HL-60/S4 treated with phorbol 12-myristate 13-acetate at 8.2 ng/mL for 4 days and 3 days (cell line): ENCODE measurements around the gene ULK4.

Experiments used
- in situ Hi-C: fragments of 300-500 bp; cut with MboI; formaldehyde crosslinking; loops from 2 replicates; pipeline ENCODE4 v1.15.0; 2022; ENCODE audit warnings: low sequenced_read_pairs

Gene ULK4

GRCh38 chr3:41521010-41521655, 440.8 kb downstream of the ULK4 start:
- in situ Hi-C loops = no loop called here

- in situ Hi-C loops = no loop called here
These were observed 442.2 kb downstream of the ULK4 start for GRCh38 chr3:41519746-41520145.

GRCh38 chr3:41518626-41519025, 443.3 kb downstream of the ULK4 start:
- in situ Hi-C loops = no loop called here

- in situ Hi-C loops = no loop called here
These were observed 453.7 kb downstream of the ULK4 start for GRCh38 chr3:41508063-41508696.

GRCh38 chr3:41507336-41508062, 454.4 kb downstream of the ULK4 start:
- in situ Hi-C loops = no loop called here

DNA sequence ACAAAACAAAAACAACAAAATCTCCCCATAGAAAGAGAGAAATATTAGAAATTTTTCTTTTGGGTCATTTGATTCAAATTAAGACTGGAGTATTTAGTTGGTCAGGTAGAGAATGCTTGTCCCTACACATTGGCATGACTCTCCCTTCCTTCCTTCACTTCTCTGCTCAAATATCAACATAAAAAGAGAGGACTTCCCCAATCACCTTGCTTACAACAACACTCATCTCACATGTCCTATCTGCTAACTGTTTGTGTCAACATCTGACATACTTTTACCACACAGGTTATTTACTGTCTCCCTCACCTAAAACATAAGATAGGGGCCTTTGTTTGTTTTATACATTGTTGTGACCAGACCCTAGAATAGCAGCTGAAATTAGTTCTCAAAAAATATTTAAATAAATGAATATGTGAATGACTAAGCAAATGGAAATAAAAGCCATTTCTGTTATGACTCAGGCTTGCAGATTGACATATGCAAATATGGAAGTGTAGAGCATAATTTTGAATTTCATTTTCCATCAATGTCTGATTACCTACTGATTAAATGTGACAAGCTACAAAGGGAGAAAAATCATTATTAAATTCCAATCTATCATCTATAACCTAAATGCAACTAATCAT, 457.8 kb downstream of the ULK4 start:
- in situ Hi-C loops = no loop called here

DNA sequence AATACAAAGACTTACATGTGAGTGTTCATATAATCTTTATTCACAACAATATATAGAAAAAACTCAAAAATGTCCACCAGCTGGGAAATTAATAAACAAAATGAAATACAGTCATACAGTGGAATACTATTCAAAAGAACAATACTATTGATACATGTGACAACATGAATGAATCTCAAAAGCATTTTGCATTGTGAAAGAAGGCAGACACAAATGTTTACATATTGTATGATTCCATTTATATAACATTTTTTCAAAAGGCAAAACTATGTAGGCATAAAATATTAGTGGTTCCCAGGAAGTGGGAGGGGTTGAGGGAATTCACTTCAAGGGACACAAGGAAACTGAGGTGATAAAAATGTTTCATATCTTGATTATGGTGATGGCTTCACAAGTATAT, 459.4 kb downstream of the ULK4 start:
- in situ Hi-C loops = no loop called here

DNA sequence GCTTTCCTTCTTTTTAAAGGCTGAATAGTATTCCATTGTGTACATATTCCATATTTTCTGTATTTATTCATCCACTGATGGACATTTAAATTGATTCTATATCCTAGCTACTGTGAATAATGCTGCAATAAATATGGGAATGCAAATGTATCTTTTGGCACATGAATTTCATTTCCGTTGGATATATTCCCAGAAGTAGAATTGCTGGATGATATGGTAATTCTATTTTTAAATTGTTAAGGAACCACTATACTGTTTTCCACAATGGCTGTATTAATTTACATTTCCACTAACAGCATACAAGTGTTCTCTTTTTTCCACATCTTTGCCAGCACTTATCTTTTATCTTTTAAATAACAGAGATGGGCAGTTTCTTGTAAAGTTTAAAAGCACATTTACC, 459.9 kb downstream of the ULK4 start:
- in situ Hi-C loops = no loop called here

DNA sequence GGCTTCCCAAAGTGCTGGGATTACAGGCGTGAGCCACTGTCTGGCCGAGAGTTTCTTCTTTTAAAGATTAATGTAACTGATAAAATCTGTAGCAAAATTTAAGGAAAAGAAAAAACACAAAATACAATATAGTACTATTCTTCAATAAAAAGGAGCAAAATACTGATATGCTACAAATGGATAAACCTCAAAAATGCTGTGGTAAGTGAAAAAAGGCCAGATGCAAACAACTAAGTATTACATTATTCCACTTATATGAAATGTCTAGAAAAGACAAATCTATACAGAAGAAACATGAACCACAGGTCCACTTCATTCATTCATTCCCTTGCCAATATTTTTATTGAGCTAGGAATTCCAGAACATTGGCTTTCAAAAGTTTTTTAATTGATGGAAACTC, 463.1 kb downstream of the ULK4 start:
- in situ Hi-C loops = no loop called here

DNA sequence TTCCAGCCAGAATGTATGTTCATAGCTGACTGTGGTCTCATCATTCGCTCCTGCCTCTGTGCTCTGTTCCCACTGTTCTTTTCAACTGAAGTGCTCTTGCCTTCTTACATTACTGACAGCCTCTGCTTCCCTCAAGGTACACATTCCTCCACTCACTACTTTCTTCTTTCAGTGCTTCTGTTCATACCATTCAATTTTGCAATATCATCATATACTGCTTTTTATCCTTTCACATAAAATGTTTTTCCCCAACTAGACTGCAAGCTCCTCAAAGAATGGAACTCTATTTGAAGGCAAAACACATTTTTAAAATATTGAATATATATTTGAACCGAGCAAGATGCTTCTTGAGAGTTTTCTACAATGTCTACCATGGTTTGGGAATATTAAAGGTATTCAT, 471.5 kb downstream of the ULK4 start:
- in situ Hi-C loops = no loop called here

DNA sequence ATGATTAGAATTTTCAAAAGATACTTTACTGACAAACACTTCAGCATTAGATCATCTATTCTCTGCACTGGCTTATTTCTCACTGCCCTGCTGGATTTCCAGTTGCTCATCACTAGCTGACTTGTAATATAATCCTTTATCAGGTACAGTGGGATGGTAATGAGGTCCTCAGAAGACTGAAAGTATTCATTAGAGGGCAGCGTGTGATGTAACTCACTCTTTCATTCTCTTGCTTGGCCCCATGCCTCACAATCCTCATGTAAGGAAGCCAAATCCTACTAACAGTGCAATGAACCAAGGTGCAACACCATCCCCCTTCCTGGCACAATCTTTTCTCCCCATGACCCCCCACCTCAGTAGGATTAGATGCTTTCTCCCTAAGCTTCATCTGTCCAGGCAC, 472.7 kb downstream of the ULK4 start:
- in situ Hi-C loops = no loop called here

DNA sequence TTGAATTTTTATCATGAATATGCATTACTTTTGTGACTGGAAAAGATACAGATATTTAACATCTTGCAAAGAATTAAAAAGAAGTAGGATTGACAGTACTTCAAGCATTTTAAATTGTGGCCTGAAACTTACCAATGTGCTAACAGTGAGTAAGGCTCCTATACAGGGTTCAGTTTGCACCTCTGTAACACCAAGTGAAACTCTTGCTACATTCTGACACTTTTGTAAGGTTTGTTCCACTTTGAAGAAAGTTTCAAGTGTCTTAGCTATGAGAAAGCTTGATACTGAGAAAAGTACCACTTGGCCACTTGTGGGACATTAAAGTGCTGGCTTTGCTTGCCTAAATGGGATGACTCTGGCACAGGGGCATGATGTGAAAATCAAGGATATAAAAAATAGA, 473.4 kb downstream of the ULK4 start:
- in situ Hi-C loops = no loop called here

DNA sequence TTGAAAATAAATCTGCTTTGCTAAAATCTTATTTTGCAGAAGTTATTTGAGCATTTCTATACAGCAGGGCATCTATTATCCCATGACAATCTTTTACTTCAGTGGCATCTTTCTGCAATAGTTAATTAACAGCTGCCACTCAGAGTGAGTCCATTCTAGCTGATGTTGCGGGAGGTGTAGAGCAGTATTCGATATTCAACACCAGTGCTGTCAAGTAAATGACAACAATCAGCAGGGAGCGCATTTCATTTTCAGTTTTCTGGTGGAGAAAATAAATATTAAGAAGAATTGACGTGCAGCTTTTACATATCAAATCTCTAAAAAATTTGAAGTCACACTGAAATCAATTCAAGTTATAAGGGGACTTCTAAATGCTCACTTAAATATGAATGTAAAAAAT, 476.4 kb downstream of the ULK4 start:
- in situ Hi-C loops = no loop called here

DNA sequence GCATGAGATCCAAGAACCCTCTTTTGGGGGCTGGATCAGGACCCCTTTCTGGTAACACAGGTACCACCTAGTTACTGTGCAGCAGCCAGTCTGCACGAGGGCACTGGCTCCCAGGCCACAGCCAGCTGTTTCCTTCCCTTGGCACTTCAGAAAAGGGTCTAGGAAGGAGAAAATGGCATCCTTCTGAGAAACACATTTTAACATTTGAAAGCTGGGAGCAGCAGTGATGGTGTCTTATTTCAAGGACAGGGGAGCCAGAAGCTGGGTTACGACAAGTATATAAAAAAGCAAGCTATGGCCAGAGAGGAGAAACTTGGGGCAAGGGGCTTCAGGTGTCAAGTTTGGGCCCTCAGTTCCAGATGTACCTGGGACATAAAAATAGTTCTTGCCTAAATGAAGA, 479.8 kb downstream of the ULK4 start:
- in situ Hi-C loops = no loop called here

GRCh38 chr3:41478278-41478677, 483.6 kb downstream of the ULK4 start:
- in situ Hi-C loops = no loop called here

- in situ Hi-C loops = no loop called here
These were observed 484.4 kb downstream of the ULK4 start for GRCh38 chr3:41477399-41478014.

GRCh38 chr3:41469083-41469482, 492.8 kb downstream of the ULK4 start:
- in situ Hi-C loops = no loop called here

- in situ Hi-C loops = no loop called here
These were observed 494.4 kb downstream of the ULK4 start for GRCh38 chr3:41467481-41467880.

DNA sequence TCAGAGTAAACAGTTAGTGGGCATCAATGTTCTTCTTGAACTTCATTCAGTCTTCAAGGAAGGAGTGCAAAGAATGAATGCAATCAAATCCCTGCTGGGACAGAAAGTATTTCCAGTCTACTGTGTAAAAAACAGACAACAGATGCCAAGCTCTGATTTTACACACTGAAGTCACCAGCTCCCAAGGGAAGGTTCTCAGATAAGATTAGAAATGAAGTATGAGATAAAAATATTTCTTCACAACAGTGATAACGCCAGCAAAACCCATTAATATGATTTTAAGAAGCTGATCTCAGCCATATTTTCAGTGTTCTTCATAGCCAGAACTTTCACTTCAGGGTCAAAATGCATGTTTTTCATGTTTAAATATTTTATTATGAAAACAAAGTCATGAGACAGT, 497.0 kb downstream of the ULK4 start:
- in situ Hi-C loops = no loop called here

DNA sequence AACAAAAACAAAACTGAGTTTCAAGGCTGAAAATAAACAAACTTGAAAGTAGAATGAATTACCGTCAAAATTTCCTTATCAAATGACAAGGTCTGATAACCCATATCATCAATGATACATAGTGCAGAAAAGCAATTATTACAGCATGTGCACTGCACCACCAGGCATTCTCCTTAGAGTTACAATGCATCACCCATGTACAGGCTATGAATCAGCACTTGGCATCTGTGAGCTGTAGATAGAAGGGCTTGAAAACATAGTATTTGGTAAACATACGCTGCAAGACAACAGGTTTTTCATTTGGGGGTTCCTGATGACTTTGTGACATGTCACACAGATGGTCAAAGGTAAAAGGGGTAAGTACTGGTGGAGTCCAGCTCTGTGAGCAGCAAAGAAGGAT, 497.5 kb downstream of the ULK4 start:
- in situ Hi-C loops = no loop called here

DNA sequence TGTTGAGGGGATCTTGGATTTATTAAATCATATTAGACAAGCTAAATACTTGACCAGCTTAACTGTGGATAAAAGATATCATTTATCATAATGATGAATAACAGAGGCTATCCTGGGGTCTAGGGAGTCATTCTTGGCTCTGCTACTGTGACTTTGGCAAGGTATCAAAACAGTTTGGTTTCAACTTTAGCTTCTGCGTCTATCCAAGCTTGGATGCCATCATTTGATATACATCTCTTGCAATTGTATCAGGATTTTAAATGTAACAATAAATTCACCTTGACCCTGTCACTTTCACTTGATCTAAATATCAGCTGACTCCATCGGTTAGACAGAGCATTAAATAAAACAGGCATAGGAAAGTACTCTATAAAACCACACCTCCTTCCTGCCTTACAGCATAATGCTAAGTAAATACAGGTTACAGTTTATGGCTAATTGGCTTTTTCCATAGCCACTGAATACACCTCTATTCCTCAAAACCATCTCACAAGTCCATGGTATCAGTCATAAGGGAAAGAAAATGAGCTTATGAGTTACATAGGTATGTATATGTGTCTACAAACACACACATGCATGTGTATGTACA, 499.7 kb downstream of the ULK4 start:
- in situ Hi-C loops = no loop called here
